GM18526 (cell line): ENCODE data around the gene SELE.

Experiments
- POLR2A ChIP-seq: IDR thresholded peaks from 3 replicates; pipeline ENCODE4 v1.6.1; 2011; ENCODE audit not compliant: insufficient read length; ENCODE audit errors: extremely low read depth

The SELE gene

DNA sequence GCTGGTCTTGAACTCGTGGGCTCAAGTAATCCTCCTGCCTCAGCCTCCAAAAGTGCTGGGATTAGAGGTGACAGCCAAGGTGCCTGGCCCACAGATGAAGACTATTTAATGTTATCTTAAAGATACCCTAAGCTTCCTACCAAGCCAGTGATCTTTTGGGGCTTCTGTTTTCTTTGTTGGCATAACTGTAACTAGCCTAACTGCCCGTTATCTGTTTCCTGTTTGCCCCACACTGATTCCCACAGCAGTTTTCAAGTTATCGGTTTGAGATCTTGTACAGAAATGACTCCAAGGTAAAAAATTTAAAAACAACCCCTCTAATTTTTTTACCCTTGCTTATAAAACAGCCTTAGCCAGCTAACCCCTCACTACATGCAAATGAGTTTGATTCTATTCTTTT is 34.9 kb downstream of the SELE start:
- TF ChIP-seq POLR2A = no peak

- TF ChIP-seq POLR2A = no peak
Observed at GRCh38 chr1:169697755-169698154, 36.1 kb downstream of the SELE start.

DNA sequence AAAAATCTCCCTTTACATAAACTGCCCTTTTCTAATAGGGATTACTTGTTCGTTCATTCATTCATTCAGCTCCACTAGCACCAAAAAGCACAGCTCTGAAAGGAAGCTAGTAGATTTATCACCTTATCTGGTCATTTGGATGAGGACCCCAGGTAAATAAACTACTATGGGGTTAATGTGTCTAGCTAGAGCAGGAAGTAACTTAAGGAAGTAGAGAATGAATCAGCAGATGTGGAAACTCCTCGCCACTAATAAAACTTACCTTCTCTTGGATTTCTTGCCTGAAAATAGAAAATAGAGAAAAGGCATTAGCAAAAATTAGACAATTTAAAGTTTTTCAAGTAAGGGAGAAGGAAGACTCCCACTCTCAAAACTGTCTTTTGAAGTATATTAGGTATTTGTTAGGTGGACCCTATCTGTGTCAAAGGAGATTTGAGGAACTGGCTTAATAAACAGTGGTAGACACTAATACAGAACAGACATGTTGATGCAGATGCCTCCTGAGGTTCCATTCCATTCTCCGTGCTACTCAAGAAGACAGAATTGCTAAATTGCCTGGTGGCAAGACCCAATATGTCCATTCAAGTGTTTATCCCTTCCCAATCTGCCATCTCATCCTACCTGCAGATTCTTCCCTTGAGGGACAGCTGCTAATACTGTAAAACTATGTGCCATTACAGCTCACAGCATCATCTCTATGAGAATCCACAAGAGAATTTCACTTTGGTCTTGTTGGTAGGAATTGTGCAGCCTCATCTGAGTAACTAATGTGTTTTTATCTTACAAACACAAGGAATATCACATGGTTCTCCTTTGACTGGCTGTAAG is 37.4 kb downstream of the SELE start:
- no peak for TF ChIP-seq POLR2A

DNA sequence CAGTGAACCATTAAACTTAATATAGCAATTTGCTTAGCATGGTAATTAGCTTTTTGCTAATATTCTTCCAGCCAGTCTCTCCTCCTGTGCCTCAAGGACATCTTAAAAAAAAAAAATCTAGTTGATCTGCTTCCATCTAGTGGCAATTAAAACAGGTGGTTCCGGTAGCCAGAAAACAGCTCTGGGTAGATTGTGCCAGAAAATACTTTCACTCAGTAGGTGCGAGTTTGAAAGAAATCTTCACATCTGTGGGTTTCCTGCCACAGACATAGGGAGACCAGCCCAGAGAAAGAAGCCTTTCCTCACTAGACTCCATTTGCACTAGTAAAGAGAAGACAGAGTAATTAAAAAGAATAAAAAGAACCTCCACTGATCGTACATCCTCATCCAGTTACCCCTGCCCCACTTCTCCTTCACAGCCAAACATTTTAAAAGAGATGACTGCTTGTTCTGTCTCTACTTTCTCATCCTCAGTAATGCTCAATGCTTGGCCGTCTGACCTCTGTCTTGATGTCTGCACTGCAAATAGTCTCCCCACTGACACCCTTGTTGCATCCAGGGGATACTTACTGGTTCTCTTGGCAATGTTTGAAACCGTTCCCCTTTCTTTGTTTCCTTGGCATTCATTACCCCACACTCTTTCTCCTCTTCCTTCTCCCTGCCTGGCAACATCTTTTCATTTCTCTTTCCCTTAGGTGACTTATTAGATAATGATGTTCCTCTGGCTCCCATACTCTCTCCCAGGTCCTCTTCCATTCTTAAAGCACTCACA is 39.4 kb downstream of the SELE start:
- TF ChIP-seq POLR2A = no peak

DNA sequence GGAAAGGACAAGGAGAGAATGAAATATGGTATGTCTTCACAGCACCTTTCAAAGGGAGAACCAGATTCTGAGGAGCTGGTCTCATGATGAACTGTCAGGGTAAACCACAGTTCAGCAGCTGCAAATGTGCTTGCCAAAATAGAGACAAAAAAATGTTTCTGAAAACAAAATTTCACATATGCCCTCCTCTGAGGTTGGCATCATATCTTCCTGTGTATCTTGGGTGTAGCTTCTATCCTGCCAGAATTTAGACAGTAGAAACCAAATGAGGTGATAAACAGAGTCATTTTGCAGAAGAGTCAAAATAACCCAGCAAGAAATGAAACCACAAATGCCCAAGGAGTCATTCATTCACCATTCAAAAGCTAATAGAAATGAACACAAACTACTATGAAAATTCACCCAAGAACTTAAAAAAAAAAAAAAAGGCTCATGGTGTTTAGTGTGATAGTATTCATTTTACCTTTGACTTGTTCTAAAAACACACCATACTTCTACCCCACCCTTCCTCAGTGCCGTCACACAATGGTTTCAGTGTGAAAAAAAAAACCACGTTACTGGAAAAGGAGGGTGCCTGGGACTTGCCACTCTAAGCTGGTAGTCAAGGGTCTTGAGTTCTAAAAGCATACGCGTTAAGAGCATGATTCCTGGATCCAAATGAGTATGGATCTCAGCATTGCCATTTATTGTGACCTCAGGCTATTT is 41.0 kb downstream of the SELE start:
- no peak for TF ChIP-seq POLR2A

DNA sequence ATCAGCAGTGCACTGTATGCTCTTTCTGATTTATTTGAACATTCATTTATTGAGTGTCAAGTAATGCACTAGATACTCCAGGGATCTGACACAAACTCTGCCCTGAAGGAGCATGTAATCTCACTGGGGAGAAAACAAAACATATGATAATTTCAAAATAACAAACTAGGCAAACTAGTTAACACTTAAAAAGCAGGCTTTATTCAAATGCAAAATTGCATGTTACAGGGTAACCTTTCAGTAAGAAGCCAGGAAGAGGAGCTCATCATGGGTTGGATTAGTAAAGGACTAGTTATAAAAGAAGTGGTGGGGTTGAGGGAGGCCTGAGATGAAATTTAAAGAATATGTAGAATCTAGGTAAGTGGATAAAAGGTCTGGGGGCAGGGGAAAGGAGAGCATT is 43.4 kb downstream of the SELE start:
- no peak for TF ChIP-seq POLR2A

GRCh38 chr1:169689395-169689794 is 44.5 kb downstream of the SELE start:
- no peak for TF ChIP-seq POLR2A

DNA sequence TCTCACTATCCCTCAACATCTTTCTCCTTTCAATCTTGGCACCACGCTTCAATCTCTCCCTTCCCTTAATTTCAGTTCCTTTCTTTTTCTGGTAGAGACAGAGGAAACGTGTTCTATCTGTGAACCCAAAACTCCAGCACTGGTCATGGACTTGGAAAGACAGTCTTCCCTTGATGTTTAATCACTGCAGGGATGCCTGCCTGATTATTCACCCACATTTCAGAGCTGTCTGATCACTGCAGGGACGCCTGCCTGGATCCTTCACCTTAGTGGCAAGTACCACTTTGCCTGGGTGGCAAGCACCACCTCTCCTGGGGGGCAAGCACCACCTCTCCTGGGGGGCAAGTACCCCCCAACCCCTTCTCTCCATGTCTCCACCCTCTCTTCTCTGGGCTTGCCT is 50.2 kb downstream of the SELE start:
- TF ChIP-seq POLR2A = no peak

DNA sequence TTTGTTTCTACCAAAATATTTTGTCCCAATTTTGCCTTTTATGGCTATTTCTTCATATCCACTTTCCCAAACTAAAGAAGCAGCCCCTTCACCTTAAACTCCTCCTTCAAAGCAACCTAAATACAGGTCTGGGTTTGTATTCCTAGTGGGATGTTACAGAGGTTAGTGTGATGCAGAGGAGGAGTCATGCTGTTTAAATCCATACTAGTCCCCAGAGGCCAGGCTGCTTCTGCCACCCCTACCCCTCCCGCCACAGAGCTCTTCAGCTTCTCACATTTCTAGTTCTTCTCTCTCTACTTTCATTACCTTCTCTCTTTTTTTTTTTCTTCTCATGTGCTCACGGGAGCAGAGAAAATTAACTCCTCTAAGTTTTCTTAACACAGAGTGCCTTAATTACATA is 51.8 kb downstream of the SELE start:
- TF ChIP-seq POLR2A = no peak

GRCh38 chr1:169681140-169681539 is 52.7 kb downstream of the SELE start:
- TF ChIP-seq POLR2A = no peak

DNA sequence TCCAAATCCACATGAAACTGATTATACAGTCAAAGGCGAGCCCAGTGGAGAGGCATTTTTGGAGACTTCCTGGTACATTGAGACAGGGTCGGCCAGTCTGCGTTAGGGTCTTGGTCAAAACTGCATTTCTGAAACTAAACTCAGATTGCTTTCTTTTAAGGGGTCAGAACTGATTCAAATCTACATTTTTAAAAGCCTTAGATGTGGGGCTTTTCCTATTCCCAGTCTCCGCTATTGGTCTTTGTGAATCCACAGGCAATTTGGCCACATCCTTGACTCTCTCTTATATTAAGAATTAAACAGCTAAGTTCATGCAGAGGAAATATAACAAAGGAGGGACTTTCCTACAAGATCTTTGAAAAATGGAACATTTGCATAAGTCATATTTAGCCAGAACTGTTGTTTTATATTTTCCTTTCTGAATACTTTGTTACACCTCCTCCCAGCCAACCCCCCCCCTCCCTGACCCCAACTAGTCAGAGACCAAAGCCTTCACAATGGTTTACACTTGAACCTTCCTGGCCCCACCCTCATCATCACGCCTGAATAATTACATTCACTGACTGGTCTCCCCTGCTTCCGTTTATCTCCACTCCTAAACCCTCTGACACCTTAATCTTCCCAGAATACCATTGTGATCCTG is 53.4 kb downstream of the SELE start:
- TF ChIP-seq POLR2A = no peak

DNA sequence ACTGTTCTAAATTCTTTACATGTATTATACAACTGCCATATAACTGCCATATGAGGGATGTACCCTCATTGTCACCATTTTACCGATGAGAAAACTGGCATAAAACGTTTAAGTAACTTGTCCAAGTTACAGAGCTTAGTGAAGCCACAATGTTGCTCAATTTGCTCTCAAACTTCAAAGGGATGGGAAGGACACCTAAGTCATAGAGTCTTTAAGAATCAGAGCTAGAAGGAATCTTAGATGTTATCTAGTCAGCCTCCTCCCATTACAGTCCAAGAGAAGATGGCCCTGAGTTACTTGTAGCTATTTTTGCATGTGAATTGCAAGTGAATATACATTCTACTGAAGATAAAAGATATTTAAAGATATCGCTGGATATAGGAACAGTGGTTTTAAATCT is 54.2 kb downstream of the SELE start:
- no peak for TF ChIP-seq POLR2A

GRCh38 chr1:169676001-169676400 is 57.9 kb downstream of the SELE start:
- TF ChIP-seq POLR2A = no peak
